Astrocyte of the cerebellum (primary cell): ENCODE data around the gene ARHGAP20.

Experiments
- DNase-seq: peaks from one replicate; pipeline ENCODE4 v3.0.0-alpha.2; 2011; ENCODE audit warnings: low read depth
- H3K4me3 ChIP-seq: 2 replicates; pipeline ENCODE4 v1.5.1; 2011; ENCODE audit warnings: mild to moderate bottlenecking, low read depth, low read length, moderate library complexity
- in situ Hi-C: cut with HindIII; loops from 2 replicates; pipeline ENCODE4 v1.10.0; 2017; ENCODE audit warnings: low sequenced_read_pairs
- TF ChIP-seq, protein P1 (sequence below): IDR thresholded peaks from 2 replicates; pipeline ENCODE4 v1.5.1; 2012; ENCODE audit warnings: low read length, low read depth, moderate library complexity, mild to moderate bottlenecking; ENCODE audit errors: missing control alignments

The ARHGAP20 gene

DNA sequence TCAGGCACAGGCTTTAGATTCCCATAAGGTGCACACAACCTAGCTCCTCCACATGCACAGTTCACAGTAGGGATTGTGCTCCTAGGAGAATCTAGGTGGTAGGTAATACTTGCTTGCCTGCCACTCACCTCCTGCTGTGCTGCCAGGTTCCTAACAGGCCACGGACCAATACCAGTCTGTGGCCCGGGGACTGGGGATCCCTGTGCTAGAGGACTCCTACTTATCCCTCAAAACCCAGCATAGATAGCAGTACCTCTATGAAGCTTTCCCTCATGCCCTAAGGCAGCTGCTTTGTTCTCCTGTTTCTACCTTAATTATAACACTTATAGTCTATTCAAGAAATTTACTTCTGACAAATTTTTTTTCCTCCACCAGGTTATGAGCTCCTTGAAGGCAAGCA, 36.7 kb downstream of the ARHGAP20 start:
- H3K4me3 ChIP-seq, result no peak overlapping the region
- TF ChIP-seq, protein P1, sequence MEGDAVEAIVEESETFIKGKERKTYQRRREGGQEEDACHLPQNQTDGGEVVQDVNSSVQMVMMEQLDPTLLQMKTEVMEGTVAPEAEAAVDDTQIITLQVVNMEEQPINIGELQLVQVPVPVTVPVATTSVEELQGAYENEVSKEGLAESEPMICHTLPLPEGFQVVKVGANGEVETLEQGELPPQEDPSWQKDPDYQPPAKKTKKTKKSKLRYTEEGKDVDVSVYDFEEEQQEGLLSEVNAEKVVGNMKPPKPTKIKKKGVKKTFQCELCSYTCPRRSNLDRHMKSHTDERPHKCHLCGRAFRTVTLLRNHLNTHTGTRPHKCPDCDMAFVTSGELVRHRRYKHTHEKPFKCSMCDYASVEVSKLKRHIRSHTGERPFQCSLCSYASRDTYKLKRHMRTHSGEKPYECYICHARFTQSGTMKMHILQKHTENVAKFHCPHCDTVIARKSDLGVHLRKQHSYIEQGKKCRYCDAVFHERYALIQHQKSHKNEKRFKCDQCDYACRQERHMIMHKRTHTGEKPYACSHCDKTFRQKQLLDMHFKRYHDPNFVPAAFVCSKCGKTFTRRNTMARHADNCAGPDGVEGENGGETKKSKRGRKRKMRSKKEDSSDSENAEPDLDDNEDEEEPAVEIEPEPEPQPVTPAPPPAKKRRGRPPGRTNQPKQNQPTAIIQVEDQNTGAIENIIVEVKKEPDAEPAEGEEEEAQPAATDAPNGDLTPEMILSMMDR, result no peak
- in situ Hi-C loops, result no loop called here
- DNase-seq, result no peak

DNA sequence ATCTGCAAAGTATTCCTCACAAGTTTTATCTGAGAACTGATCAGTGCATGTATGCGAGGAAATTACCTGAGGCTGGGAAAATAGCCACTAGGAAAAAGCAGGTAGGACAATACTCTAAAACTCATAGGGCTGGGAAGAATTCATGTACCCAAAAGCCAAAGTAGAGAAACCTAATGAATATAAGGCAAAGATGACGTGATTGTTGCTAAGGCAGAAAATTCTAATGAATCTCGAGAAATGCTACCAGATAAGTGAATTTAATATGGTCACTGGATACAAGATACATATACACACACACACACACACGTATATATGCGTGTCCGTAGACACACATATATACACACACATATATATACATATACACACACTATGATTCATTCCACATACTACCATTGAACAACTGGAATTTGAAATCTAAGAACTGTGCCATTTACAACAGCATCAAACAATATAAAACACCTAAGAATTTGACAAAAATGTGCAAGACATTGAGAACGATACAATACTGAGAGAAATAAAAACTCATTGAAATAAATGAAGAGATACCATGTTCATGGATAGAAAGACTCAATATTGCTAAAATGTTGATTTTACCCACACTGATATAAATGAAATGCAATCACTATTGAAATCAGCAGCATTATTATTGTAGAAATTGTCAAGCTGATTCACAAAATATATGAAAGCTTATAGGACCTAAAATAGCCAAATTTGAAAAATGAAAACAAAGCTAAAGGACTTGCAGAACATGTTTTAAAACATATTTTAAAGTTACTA, 46.4 kb downstream of the ARHGAP20 start:
- in situ Hi-C loops, result no loop called here
- no peak overlapping the region for H3K4me3 ChIP-seq
- DNase-seq, result no peak
- TF ChIP-seq, protein P1, result no peak

DNA sequence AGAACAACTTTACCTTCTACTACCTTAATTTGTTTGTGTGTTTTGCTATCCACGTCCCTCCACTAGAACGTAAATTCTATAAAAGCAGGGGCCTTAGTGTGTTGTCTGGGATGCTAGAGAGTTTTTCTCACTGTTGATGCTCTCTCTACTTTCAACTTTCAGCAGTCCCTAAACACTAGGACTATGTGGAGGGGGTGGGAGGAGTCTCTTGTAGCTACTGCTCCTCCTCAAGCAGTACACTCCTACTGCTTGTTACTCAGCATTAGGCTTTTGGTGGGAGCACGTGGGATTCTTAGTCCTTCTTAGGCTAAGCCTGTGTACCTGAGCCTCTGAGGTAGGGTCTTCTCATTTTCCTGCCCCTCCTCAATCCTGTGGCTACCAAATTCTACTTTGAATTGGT, 56.3 kb downstream of the ARHGAP20 start:
- in situ Hi-C loops, result no loop called here
- TF ChIP-seq, protein P1, result no peak

DNA sequence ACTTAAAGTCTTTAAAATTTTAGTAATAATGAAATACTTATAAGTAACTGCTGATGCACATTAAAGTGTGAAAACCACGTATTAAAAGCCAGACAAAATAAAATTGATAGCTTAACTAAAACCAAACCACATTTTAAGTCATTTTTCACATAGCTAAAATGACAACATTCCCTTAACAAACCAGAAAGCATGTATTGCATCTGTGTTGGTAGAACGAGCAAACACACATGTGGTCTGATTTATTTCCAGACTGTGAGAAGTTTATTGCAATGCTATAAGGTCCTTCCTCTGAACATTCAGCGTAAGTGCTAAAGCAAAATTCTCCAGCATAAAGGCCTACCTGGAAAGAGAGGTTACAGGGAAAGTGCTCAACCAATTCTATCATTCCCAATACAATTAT, 57.8 kb downstream of the ARHGAP20 start:
- TF ChIP-seq, protein P1, result no peak
- in situ Hi-C loops, result no loop called here
- peak; percentile 9 for DNase-seq

More for the DNA sequence above, 56.3 kb downstream of the ARHGAP20 start:
- H3K4me3 ChIP-seq, result no peak overlapping the region
- DNase-seq, result no peak

DNA sequence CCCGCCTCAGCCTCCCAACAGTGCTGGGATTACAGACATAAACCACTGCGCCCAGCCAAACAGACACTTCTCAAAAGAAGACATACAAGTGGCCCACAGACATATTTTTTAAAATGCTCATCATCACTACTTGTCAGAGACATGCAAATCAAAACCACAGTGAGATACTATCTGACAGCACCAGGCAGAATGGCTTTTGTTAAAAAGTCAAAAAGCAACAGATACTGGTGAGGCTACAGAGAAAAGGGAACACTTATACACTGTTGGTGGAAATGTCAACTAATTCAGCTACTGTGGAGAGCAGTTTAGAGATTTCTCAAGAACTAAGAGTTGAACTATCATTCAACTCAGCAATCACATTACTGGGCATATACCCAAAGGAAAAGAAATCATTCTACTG, 67.0 kb downstream of the ARHGAP20 start:
- TF ChIP-seq, protein P1, result no peak
- in situ Hi-C loops, result no loop called here
- H3K4me3 ChIP-seq, result no peak overlapping the region
- no peak for DNase-seq

More for the DNA sequence above, 57.8 kb downstream of the ARHGAP20 start:
- no peak overlapping the region for H3K4me3 ChIP-seq

DNA sequence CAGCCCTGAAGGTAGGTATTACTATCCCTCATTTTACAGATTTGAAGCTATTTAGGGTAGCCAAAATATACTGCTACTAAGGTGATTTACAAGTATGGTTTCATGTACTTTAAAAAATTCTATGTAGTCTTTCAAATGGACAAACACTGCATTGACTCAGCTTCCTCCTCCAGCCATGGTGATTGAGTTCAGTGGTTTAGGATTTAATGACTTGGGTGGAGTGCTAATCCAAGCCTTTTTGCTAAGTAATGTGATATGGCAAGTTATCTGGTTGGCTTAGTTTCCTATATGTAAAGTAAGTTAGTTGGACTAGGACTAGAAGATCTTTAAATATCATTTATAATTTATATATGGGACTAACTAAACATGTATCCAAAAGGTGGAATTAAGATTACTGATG, 77.9 kb downstream of the ARHGAP20 start:
- TF ChIP-seq, protein P1, result no peak
- in situ Hi-C loops, result no loop called here
- DNase-seq, result no peak
- H3K4me3 ChIP-seq, result no peak overlapping the region

DNA sequence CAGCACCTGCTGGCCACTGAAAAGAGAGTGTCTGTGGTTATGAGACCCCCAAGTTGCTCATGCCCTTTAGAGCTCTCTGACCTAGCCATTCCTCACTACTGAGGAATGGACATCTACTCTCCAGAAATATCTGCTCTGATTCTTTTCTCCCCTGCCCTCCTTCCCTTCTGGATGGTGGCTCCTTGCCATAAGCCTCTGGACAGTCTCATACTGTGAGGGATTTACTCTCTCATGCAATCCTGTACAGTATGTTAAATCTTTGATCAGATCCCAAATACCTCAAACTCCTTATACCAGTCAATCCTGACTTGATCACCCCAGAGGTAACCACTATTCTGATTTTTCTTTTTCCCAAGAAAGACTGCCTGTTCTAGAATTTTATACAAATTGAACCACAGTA, 80.7 kb downstream of the ARHGAP20 start:
- in situ Hi-C loops, result no loop called here

More for the DNA sequence above, 80.7 kb downstream of the ARHGAP20 start:
- TF ChIP-seq, protein P1, result no peak
- peak; percentile 4 for DNase-seq
- no peak overlapping the region for H3K4me3 ChIP-seq
